C1 segment of cervical spinal cord (tissue), 14 donors: Measurements from ENCODE around the gene RAET1E.
A peak's percentile ranks its signal among the peaks of the same experiment; 100 is the strongest.
"Not testable (repeated sequence)": the region's sequence is repeated elsewhere in the genome, so short reads cannot be mapped to it uniquely, and the experiment has no call there.

Source experiments
- DNase-seq, 14 donors: peaks; one replicate each; lab custom pipeline; 2025; lab: John Stamatoyannopoulos, UW

The RAET1E gene

DNA sequence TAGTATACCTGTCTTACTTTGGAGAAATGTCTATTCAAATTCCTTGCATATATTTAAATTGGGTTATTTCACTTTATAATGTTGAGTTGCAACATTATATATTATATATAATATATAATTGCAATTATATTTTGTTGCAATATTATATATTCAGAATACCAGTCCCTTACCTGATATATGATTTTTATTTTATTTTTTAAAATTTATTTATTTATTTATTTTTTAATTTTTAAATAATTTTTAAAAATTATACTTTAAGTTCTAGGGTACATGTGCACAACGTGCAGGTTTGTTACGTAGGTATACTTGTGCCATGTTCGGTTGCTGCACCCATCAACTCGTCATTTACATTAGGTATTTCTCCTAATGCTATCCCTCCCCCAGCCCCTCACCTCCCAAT lies 29.1 kb upstream of the RAET1E start:
- not testable (repeated sequence) for DNase-seq

DNA sequence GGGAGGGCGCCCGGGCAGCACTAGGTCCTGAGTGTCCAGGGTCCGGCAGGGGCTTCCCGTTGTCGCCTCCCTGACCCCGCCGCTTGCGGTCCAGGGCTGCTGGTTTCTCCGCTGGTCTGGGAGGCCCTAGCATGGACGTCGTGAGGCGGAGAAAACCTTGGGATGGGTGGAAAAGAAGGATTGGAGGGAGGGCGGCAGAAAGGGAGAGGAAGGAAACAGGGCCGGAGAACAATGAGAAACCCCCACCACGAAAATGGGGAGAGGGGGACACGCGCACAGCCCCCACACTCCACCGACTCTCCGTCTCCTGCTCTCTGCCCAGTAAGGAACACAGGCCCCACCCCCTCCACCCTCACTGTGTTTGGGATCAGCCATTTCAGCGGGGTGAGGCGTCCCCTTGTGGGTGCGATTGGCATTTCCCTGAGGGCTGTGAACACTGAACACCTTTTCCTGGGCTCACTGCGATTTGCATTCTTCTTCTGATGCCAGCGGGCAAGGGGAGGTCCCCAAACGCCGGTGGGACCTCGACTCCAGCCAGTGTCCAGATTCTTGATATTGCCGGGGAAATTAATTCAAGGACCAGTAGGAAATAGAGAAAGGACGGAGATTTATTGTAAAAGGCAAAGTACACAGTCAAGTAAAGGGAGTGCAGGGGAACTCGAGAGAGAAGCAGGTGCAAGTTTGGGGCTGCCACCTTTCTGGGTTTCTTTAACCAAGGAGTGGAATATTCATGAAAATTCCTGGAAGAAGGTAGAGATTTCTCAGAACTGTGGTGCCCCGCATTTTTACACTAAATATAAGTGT lies 28.3 kb upstream of the RAET1E start:
- DNase-seq, result peak in 13 of 14 donors; percentile 10 to 67 (median 22)

DNA sequence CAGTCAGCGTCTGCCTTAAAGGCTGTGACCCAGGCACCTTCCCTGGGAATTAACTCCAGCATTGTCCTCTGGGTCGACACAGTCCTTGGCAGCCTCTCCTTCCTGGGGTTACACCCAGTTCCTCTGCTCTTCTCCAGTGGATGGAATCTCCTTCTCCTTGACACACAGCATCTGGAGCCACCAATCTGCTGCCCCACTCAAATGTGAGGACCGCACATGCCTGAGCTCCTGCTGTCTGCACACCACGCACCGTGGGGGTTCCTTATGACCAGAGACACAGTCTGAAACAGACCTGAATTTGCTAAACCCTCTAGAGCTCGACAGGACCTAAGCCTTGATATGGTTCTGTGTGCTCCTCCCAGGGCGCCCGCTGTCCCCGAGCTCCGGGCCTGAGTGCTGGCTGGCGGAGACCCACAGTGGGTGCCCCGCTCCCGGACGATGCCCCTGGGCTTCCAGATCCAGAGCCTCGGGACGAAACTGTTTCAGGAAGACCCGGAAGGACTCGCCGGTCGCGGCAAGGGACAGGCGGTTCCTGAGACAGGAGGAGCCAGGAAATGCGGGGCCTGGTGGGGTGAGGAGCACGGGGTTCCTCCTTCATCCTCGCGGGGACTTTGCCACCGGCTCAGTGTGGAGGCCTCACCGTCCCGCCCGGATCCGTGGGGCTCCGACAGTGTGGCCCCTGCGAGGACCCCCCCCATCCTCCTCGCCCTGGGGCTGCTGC lies 27.5 kb upstream of the RAET1E start:
- no peak for DNase-seq

DNA sequence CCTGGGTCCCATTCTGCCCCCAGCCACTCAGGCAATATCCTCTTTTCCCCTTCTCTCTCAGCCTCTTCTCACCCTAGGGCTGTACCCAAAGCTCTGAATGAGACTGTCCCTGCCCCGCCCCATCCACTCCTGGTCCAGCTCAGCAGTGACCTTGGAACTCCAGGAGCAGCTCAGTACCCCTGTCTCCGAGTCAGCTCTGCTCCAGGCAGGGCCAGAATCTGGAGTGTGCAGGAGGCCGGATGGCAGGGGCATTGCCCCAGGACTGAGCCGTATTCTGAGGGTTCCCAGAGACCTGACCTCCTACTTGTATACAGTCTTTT lies 27.0 kb upstream of the RAET1E start:
- DNase-seq, result no peak

DNA sequence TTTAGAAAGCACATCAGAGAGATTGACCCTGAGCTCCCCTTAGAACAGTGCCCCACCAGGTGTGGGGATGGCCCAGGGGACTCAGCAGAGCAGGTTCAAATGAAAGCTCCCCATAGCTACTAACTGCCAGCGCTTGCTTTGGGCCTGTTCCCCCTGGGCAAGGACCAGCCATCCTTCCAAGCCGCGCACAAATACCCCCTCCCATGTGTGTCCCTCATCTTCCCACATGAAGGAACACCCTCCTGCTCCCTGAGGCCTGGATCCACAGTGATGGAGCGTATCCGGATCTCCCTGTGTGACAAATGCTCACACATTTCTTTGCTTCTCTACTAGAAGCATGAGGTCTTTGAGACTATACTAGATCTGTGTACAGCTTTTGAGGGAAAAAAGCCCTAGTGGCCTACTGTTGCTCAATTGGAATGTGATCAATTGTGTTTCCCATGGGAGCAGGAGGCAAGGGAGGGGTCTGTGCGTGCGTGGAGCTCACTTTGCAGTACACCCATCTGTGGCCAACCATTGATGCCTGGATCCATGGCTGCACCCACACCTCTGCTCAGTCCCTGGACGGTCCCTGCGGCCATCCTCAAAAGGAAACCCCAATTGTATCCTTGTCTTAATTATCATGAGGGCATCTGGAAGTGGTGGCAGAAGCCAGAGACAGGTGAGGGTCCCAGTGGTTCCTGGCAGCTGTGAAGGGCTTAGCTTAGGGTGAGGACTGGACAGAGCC lies 26.5 kb upstream of the RAET1E start:
- no peak for DNase-seq

DNA sequence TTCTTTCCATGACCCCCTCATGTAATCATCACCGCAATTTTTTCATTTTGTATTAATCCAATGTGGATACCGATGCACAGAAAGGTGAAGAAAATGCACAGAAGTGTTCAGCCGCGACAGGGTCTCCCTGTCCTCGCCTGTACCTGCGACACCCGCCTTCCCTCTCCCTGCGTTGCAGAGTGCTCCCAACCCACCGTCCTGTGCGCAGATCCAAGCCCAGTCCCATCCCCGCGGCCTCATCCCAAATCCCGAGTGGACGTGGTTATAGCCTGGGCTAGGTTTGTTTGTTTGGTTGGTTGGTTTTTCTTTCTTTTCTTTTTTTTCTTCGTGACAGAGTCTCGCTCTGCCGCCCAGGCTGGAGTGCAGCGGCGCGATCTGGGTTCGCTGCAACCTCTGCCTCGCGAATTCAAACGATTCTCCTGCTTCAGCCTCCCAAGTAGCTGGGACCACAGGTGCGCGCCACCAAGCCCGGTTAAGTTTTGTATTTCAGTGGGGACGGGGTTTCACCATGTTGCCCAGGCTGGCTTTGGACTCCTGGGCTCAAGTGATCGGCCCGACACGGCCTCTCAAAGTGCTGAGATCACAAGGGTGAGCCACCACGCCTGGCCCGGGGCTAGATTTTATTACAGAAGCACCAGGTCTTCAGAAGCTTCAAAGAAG lies 25.5 kb upstream of the RAET1E start:
- DNase-seq, result no peak

DNA sequence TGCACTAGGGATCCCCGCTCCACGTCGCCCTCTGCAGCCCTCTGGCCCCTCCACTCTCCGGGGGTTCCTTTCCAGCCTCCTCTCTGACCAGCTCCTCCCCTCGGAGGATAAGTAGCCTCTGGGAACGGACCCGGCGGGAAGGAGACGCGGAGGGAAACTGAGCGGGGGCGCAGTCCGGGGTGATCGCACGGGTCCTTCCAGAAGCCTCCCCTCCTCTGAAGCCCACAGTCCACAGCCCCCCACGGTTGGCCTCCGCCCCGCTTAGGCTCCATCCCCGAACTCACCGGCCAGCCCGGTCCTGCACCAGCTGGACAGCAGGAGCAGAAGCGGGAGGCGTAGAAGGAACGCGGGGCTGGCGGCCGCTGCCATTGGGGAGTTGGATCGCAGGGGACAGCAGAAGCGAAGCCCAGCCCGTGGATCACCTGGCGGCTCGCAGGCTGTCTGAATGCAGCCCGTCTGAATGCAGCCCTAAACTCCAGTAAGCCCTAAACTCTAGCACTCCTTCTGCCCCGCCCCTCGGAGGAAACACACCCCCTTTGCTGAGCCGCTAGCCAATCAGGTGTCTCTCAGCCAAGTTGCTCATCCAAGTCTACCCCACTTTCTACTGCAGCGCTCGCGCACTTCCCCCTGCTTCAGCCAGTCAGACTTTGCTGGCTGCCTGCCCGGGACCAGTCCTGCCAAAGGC lies 24.9 kb upstream of the RAET1E start, which contains the start of gene RAET1G:
Gene RAET1G (minus strand): TSS at position 480 of the 685 bp plus-strand sequence. CDS start 111 bp downstream, at position 369.
- peak in 13 of 14 donors; percentile 17 to 77 (median 55) for DNase-seq

DNA sequence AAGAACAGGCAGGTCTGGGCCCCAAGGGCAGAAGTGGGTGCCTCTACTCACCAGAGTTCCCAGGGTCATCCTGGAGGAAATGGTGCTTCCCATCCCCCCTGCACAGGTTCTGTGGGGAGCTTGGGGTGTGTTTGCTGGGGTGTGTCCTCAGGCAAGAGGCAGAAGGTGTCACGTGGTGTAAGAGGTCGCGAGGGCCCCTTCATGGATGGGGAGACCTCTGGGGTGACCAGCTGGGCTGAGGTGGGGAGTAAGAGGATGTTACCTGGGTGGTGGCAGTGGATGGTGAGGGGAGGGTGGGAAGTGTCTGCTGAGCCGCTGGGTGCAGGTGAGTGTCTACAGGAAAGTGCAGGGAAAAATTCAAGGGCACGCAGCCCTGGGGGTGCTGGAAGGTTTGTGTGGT lies 24.2 kb upstream of the RAET1E start:
- DNase-seq, result not testable (repeated sequence)

DNA sequence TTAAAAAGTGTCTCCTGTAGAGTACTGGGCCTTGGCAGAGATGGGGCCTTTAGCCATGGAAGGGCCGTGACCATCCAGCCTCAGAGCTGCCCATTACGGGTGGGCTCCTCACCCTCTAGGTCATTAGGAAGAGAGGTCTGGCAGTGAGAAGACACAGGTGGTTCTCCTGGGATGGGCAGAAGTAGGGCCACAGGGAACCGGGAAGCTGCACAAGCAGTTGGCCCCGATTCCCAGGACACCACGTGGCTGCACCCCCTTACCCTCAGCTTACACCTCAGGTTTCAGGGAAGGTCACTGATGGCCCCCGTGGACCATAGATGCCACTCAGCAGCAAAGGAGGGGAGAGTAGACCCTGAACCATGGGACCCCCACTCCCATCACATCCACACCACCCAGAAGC lies 23.4 kb upstream of the RAET1E start:
- DNase-seq, result no peak

DNA sequence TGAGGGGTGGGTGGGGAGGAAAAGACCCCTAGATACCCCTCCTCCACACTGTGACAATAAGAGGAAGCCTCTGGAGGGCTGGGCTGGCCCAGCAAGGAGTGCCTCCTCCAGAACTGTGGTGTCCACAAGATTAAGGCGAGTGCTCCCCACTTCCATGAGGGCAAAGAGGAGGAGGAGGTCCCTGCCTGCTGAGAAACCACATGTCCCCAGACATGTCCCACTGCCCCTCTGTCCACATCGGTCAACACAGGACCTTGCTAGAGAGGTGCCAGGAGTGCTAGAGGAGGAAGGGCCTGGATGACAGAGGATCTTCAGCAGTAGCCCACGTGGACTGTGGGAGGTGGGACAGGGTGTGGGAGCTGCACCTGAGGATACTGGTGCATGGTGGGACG lies 21.9 kb upstream of the RAET1E start:
- no peak for DNase-seq

DNA sequence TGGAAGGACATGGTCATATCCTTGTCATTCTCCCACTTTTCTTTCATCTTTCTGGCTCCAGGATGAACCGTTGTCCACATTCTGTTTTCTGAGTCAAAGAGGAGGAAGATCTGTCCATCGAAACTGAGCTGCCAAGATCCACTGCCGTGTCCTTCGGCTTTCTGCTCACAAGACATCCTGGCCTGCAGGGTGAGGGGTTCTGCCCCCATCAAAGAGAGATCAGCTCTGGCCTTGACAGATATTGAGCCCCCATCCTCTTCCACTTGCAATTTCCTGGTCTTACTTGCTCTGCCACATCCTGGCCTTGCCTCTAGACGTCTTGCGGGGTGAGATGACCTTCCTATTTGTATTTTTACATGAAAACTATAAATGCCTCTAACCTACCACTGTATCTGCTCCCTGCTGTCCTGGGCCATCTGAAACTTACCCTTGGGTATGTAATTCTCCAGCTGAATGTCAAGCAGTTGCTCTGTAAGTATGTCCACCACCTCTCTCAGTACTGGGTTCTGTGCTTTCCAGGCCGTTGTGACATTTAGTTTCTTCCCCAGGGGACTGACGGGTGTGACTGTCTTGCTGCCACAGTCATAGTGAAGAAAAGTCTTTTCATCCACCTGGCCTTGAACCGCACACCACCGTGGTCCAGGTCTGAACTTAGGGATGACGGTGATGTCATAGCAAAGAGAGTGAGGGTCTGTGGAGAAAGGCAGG lies 21.4 kb upstream of the RAET1E start:
- DNase-seq, result not testable (repeated sequence)

DNA sequence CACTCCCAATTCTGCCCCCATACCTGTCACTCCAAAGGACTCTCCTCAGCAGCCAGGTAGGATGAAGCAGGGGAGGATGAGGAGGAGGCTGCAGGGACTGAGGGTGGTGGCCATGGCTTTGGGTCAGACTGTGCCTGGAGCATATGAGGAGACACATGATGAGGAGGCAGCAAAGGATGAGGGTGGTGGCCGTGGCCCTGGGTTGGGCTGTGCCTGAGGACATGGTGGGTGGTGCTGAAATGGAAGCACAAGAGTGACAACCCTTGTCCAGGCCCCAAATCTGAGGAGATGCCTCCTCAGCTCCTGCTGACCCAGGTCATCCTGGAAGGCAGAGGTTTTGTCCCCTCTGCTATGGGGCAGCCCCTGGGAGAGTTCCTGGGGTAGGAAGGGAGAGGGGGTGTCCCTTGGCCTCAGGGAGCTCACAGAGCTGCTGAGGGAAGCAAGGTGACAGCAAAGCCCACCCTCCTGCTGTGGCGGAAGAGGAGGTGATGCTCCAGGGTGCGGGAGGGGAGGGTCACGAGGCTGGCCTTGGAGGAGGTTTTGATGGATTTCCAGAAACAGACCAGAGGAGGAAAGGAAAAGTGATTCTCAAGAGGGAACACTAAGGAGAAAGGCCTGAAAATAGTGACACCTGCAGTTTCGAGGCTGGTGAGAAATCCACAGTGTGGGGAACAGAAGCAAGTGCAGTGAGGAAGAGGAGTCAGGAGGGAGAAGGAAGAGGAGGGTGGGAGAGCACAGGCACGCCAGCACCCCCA lies 20.4 kb upstream of the RAET1E start:
- no peak for DNase-seq

DNA sequence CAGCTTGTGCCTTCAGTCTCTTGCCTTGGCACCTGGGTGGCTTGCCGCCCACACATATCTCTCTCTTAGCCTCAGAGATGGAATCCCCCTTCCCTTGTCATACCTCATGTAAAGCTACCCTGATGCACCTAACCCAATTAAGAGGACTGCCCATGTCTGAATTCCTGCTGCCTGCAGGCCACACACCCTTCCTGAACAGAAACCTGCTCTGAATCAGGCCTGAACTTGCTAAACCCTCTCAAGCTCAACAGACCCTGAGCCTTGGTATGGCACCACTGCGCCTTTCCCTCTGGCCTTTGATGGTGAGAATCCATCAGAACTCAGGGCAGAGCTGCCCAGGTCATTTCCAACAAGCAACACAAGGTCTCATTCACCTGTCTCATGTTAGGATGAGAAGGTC lies 19.8 kb upstream of the RAET1E start:
- DNase-seq, result no peak

DNA sequence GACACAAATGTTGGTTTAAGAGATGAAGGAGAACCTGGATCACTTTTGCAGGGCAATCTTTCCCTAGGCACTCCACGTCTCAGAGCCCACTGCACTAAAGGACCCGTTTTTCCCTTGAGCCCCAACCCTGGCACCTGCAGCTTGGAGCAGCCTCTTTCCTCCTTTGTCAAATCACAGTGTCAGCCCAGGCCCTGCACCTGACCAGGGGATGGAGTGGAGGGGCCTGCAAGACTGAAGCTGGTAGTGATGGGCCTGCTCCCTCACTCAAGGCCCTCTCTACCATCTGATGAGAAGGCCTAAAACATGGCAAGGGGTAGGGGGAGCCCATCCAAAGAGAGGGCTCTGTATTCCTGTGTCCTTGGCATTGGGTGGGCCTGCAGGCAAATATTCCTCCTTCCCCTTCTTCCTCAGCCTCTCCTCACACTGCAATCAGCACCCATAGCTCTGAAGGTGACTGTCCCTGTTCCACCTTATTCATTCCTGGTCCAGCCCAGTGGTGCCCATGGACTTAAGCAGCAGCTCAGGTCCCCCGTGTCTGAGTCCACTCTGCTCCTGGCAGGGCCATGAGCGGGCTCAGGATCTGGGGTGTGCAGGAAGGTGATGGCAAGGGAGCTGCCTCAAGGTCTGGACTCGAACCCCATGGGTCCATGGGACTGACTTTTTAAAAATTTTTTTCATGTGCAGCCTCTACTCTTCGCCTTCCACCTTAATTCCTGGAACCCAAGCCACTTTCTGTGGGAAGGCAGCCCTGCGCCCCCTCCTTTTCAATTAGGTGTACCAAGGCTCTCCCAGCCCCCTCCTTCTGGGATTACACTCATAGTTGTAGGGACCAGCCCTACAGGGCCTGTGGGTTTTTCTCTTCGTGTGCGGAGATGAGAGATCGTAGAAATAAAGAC lies 18.3 kb upstream of the RAET1E start:
- no peak for DNase-seq

DNA sequence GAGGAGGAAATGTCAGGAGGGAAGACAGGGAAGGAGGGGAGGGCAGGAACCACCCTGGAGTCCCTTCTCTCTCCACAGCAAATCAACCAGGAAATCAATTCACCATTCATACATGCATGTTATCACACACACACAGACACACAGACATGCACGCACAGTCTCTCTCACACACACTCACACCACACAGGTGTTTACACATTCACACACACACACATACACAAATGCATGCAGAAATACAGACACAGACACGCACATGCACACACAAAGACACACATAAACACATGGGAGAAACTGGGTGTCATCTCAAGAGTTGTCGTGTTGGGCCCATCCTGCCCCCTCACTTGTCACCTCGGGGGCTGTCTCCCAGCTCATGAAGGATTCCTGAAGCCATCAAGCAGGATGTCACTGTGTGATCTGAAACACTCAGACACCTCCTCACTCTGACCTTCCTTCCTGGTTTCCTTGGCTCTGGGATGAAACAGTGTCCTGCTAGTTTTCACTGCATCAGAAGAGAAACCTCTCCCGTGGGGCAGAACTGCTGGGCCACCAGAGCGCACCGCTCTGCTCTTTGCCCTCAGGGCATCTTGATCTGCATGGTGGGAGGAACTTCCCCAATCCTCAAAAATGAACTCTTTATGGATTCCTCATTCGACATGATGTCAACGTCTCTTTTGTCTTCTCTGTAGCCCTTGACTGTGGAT lies 15.8 kb upstream of the RAET1E start:
- no peak for DNase-seq

DNA sequence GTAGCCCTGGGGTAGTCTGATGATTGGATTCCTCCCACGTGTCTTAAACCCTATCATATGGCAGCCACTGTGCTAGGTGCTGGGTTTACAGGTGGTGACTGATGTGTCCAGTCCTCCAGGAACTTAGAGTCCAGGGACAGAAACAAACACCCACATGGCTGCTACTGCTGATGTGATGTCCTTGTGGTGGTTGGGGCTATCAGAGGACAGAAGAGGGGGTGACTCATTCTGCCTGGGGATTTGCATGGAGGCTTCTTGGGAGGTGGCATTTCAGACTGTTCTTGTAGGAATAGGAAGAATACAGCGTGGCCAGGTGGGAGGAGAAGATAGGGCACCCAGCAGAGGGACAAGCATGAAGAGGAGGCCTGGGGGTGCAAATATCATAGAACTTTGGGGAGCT lies 15.2 kb upstream of the RAET1E start:
- no peak for DNase-seq

DNA sequence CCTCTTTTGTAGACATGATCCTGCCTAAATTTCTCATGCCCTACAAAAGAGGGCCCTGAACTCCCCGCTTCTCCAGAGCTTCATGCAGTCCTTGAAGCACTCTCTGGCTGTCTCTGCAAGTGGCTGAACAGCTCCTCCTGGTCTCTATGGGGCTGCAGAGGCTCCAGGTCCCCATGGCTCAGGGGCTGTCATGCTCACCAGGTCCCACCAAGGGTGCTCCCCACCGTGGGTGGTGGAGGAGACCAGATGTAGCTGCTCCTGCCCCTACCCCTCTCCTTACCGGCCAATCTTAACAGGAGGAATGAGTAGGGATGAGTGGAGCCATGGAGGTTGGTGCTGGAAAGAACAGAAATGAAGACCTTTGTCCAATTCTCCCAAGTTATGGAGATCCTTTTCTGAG lies 14.8 kb upstream of the RAET1E start:
- DNase-seq, result not testable (repeated sequence)

DNA sequence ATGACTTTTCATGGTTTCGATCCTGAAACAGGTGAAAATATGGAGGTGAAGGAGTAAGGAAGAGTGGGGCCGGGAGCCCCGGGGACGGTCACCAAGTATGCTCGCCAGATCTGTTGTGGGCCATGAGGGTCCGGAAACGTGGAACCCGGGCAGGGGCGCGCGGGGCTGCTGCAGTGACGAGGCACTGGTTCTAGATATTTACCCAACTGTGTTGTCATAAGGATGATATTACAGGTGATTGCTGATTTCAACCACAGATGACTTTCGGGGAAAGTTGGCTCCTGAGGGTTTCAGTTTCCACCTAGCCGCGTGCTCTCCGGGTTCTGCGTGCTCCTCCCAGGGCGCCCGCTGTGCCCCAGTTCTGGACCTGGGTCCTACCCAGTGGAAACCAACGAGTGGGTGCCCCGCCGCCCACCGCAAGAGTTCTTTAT lies 12.8 kb upstream of the RAET1E start:
- DNase-seq, result no peak
